HG02610 (cell line): ENCODE data around the gene PTH1R.

Source experiments
- ATAC-seq: cut with Tn5 transposase; IDR thresholded peaks from one replicate; pipeline ENCODE4 v1.9.1; 2021; ENCODE audit warnings: mild to moderate bottlenecking, moderate library complexity; ENCODE audit not compliant: unreplicated experiment

Gene PTH1R

DNA sequence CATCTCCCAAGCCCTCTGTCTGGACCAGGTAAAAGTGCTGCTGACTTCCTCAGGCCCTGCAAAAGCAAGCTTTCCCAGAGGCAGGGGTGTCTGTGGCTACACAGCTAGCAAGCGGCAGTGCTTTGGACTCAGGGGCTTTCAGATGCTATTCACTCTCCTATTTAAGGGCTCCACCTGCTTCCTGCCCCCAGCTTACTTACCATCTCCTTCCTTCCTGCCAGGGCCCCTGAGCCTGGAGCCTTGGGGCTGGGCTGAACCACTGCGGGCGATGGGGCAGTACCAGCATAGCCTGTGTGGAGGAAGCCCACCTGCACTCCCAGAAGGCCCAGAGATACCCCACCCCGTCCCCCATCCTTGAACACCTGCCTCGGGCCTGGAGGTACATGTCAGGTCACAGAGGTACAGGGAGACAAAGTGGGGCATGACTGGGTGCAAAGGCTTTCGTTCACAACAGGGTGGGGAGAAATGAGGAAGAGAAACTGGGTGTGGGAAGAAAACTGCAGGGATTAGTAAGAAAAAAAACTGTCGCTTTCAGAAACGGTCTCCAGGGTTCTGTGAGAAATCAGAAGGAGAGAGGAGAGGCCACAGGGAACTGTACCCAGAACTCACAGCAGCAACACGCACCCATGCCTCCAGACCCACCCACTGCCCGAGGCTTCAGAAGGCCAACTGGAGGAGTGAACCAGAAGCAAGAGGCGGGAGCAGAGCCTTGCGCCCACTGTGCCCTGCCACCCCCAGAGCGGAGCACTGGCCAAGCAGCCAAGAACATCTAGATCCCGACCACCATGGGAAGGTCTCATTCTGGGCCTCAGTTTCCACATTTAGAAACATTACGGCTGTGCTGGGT lies 49.6 kb downstream of the PTH1R start:
- ATAC-seq: peak; percentile 65

DNA sequence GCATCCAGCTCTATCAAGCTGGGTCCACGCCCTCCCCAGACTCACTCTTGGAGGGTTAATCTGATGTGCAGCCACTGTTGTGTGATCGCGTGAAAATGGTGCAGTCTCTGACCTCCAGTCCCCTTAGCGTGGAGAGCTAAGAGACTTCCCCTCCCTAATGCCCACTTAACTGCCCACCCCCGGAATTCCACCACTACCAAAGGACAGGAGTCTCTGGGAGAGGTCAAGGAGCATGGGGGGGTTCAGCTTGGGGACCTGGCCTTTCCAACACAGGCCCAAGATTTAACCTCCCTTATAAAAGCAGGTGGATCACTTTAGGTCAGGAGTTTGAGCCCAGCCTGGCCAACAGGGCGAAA lies 50.2 kb downstream of the PTH1R start:
- ATAC-seq: no peak

DNA sequence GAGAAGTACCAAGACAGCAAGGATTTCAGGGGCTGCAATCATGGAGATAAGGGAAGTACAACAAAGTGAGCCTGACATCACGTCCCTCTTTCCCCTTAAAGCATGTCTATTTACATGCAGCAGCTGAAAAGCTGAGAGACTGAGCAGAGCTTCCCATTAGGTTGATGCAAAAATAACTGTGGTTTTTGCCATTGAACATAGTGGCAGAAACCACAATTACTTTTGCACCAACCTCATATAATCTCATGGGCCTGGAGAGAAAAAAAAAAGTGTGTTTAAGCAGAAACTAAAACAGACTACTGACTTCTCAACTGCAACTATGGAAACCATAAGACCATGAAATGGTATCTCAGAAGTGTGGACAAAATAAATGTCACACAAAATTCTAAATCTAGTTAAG lies 50.8 kb downstream of the PTH1R start:
- ATAC-seq: no peak

DNA sequence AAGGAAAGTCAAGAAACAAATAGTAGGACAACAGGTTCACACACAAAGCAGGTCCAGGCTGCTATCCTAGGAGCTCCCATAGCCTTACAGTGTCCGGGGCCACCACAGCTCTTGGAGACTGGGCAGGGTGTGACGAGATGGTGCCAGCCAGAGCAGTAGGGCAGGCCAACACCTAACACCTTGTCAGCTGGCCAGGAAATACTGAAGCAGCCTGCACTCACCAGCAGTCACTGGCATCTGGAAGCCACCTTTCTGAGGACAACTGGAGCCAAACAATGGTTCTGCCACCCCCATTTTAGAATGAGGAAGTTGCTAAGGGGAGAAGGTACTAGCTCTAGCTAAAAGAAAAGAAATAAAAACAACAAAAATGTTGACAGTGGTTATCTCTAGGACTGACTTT lies 51.8 kb downstream of the PTH1R start:
- ATAC-seq: no peak

DNA sequence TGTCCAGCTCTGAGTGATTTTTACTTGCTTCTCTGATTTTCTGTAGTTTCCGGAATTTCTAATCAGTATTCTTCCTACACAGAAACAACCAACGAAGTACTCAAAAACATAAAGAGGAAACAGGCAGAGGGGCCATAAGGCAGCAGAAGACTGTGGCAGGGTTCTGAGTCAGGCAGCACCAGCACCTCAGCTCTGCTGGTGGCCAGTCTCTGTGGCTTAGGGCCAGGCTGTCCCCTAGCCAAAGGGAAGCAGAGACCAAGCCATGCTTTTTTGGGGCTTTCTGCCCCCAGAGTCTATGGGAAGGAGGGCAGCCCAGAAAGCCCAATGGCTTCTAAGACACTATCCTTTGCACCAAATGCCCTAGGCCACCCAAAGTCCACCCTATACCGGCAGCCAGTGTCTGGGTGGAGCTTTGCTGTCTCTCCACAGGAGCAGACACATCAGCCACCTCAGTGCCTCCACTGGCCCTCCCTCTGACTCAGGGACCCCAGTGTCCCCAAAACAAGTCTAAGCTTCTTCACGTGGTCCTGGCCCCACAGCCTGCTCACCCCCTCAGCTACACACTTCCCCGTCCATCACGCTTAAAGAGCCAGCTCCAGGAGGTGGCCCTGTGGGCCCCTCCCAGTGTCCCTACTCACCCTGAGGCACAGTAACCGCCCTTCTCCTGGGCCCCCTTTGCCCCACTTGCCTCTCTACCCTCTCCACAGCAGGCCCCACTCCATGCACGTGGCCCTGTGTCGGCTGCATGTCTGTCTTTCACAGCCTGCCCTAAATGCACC lies 52.8 kb downstream of the PTH1R start:
- no peak for ATAC-seq

DNA sequence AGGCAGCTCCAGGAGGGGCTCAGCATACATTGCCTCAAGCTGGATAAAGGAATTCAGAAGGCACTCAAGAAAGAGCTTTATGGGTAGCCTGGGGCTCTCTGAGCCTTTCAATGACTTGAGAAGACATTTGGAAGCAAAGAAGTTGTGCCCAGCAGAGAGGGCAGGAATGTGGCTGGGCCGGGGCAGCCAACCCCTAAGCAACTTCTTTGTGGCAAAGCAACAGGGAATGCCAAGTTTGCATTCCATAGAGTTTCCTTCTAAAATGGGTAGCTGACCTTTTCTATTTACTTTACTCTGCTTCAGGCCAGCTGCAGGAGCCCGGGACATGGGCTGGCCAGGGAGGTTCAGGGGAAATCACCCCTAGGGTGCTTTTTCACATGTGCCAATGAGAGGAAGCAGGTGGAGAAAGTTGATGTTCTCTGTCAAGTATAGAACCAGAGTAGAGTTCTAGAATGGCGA lies 53.5 kb downstream of the PTH1R start:
- no peak for ATAC-seq

DNA sequence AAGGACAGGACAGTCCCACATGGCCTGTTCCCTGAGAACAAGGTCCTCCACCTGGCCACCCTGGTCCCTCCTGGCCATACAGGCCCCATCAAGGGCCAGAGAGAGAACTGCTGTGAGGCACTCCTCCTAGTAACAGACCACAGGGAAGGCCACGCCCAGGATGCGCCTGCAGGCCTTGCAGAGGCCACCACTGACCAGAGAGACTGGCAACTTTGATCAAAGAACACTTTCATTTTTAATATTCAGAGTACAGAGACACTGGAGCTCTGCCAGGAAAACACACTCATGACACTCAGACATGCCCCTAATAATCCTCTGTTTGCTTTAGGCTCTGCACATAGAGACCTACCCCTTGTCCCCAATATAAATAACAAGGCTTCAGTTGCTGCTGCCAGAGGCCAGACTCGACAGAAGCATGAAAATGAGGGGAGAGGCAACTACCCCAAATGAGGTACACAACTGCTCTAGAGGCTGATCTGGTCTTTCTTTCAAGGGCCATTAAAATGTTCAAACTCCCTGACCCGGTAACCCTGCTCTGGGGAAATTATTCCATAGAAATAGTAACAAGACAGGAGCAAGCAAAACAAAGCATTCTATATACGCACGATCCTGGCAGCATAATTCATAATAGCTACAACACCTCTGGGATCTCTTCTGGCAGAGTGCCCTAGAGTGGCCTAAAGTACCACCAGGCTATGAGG lies 54.3 kb downstream of the PTH1R start:
- ATAC-seq: no peak

DNA sequence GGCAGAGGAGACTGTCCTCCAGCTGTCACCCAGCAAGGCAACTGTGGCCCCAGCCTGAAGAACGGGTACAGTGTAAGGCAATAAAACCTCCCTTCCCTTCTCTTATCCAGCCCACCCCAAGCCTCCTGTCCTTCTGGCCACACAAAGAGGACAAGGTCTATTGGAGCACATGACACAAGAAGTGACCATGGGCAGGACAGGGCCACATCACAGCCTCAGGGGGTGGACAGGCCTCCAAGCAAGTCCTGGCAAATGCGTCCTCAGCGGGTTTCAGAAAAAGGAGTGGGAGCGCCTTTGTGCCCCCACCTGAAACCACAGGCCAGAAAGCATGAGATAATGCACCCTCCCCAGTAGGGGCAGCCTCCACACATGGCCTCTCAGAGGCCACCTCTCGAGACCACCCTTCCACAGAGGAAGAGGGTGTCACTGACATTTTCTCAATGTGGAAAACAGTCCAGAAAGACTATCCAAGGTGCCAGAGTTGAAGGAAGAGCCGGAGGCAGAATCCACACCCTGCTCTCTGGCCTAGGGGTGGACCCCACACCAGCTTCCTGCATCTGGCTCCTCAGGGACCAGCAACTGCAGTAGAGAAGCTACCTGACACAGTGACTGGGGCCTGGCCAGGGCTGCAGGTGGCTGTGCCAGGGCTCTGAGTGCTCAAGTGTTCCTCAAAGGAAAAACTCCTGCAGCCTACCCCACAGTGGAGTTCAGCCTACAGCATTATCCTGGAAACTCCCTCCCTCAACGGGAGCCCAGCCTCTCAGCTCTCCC lies 55.1 kb downstream of the PTH1R start:
- no peak for ATAC-seq

DNA sequence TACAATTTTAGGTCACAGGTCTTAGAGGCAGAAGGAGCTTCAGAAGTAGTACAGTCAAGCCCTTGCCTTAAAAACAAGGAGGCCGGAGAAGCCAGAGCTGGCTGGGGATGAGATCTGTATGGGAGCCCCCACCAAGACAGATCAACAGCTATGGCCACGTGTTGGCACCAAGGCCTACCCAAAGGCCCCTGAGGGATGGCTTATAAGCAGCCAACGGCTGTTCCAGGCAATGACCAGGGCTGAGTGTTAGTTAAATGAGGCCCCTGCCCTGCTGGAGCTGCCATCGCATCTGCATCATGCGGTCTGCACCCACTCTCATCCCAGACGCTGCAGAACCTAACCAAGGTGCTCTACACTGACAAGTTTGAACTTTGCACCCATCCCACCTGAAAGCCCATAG lies 55.7 kb downstream of the PTH1R start:
- no peak for ATAC-seq

DNA sequence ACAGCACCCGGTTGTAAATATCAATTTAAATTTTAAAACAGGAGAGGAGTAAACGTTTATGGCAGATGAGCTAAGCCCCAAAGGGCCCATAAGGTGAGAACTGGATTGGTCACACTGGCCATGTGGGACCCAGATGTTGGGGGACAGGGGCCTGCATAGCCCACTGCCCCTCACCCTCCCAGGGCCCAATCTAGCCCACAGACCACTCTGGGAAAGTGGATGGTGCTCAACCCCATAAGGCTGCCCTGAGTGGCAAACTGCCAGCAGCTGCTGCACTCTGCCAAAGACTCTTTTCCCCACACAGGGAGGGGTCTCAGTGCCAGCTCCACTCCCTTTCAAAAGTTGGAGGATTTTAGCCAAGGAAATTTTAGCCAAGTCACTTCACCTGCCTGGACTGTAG lies 56.6 kb downstream of the PTH1R start:
- no peak for ATAC-seq

DNA sequence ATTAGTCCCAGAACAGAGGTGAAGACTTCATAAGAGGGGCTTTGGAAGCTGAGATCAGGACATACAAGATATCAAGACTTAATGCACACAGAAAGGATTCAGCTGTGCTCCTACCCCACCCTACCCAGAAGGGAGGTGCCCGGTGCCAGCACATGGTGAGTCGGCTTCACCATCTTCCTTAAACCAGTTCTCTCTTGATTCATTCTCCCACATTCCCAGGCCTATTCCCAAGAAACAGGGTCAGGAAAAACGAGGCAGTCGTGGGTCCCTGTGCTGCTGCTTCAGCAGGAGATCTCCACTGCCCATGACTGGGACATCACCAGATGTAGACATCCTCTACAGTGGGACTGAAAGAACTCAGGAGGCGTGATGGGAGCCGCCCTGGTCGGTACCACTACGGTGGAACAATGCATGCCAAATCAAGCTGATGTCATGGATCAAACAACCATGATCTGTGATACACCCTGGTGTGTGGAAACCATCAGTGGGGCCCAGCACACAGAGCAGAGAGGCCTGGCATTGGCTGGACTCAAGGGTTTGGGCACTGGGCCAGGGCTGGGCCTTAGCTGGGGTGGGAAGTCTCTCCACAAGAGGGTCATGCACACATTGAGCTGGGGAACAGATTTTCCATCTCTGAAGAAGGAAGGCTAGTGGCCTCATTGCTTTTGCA lies 57.1 kb downstream of the PTH1R start:
- ATAC-seq: no peak

DNA sequence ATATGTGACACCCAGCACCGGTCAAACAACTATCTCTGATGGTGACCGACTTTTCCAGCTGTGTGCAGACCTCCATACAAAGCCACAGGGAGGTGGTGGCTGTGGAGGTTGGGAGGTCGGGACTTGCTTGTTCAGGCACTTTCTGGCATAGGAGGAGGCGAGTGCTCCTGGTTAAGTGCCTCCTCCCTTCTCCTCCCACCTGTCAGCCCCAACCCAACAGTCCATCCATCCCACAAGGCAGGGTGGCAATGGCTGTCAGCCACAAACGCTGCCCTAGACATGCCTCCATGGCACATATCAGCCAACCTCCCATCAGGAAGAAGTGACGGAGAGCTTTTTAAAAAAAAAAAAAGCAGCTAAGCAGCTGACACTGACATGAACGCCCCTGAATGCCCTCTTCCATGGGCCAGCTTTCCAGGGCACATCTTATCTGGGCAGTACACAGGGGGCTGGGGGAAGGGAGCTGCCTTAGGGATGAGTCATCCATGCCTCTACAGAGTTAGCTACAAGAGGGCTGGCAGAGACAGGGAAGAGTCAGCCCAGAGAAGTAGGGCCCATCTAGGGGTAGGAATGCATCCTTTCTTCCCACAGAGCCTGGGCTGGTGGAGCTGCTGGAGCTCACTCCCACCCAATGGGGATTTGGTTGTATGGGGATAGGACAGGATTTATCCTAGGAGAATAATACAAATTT lies 57.8 kb downstream of the PTH1R start:
- ATAC-seq: no peak

DNA sequence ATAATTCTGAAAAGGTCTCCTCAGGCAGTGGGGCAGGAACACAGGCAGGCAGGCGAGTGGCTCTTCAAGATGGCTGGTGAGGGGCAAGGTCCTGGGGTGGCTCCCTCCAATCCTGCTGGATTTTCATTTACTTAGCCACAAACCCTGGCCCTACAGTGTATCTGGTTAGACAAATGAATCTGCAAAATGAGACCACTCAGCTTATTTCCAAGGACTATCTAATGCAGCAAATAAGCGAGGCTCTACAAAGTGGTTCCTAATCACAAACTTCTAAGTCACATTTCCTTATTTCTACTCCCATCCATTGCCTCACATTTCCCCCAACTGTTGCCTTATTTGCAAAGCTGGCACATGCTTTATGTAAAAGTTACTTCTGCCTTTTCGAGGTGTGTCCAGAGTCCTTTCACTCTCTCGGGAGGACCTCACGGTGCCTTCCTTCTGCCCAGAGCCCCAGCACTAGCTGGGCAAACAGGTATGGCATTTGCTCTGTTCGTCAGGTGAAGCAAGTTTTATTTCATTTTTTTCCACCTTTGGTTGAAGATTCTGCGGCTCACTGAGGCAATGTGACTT lies 58.6 kb downstream of the PTH1R start:
- ATAC-seq: no peak

DNA sequence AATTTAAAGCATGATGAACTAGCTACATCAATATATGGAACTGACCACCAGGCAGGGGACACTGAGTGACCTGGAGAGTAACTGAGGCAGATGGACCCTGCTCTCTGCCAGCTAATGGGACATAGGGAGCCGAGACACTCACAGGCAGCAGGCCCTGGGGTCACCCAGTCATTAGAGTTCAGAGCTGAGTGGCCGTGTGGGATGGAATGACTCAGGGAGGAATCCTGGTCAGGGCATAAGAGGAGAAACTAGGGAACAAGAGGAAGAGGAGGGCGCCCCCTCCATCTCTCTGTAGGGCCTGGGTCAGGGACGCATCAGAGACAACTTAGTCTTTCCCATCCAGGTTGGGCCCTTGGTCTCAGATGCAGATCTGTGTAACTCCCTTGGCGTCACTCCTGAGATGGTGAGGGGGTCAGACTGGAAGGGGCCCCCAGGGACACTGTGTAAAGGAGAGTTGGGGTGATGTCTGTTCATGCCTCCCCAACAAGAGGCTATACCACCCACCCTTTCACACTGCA lies 59.3 kb downstream of the PTH1R start:
- ATAC-seq: no peak

DNA sequence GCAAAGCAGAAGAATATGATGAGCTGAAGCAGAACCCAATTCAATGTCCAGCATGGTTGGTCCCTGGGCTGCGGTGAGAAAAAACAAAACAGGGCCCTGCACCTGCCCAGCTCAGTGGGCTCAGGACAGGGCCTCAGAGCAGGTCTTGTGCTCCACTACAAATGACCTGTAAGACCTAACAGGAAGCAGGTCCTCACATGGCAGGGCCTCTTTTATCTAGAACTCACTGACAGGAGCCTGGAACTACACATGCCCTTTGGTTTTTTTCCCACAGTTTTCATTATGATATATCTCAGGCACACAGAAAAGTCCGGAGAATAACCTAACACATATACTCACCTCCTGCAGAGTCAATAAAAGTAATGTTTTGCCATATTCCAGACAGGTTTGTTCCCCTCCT lies 60.6 kb downstream of the PTH1R start:
- ATAC-seq: no peak

DNA sequence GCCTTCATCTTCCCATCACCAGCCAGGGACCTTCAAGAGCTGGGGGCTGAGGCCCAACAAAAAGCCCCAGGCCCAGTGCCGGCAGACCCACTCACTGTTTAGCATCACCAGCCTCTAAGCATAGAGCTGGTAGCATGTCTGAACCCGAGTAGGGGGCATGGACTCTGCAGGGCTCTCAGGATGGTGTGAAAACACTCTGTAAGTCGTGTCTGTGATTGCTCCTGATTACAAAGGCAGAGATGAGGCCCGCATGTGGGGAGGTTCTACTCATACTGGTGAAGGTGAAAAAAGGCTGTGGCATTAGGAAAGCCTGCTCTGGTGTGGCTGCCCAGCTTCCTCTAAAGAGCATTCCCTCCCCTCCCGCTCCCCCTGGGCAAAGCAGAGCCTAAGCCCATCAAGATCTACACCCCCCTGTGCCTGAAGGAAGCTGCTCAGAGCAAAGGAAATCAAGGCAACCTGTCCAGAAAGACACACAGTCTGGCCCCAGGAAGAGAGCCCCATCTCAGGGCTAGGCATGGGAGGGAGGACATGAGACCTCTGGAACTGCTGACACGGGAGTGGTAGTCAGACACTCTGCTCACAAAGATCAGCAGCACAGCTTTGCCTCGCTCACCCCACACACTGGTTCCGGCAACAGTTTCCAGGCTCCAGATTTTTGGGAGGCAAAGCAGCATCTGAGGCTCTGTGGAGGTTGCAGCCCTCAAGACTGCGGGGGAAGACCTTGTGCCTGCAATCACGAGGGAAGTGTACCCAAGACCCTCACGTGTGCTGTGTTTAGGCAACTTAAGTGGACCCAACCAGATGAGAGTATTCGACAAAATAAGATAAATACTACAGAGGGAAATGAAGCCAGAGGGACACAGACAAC lies 62.3 kb downstream of the PTH1R start:
- ATAC-seq: no peak

DNA sequence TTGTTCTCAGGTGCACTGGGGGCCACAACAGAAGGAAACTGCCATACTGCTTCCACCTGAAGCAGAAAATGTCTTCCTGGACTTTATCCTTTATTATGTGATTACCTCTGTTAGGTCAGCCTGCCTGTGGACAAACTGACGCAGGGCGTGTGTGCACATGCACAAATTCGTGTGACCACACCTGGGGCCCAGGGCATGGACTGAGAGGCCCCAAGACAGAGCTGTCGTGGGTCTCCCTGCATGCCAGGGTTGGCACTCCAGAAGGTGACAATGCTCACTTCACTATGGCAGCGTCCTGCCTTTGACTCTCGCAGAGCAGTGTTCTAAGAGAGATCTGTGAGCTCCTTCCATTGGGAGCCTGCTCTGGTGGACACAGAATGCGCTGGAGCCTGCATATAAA lies 64.6 kb downstream of the PTH1R start:
- no peak for ATAC-seq

DNA sequence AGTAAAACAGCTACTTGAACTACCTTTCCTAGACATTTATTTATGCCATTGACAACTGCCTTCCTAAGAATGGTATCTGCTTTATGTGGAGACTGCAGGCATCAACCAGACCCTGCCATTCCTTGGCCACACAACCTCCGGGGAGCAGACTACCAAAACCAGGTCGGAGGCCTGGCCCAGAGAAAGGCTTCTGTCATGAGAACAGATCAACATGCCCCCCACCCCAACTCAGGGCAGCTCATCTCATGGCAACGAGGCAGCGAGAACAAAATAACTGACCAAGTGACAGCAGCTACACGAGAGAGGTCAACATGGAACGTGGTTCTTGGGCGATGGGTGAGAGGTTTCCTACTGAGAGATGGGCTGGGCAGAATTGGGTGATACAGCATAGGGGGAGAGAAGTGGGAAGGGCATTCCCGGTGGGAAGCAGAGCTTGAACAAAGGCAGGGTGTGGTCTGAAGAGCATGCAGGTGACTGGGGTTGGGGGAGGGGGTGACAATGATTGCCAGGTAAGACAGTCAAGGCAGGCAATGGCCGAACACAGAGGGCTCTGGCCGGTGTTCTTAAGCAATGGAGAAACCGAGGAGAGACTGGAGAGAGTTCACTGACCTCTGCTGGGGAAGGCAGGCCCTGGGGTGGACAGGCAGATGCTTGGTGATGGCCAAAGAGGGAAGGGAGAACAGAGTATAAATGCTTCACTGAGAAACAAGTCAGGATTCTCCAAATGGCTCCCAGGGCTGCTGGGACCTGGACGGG lies 65.1 kb downstream of the PTH1R start:
- ATAC-seq: no peak
